GM19193 (cell line): ENCODE data around the gene LRRC71.

ENCODE experiments used
- POLR2A ChIP-seq: IDR thresholded peaks from 4 replicates; pipeline ENCODE4 v1.6.1; 2011; ENCODE audit not compliant: insufficient read depth, insufficient read length; ENCODE audit errors: extremely low read depth

Gene LRRC71

DNA sequence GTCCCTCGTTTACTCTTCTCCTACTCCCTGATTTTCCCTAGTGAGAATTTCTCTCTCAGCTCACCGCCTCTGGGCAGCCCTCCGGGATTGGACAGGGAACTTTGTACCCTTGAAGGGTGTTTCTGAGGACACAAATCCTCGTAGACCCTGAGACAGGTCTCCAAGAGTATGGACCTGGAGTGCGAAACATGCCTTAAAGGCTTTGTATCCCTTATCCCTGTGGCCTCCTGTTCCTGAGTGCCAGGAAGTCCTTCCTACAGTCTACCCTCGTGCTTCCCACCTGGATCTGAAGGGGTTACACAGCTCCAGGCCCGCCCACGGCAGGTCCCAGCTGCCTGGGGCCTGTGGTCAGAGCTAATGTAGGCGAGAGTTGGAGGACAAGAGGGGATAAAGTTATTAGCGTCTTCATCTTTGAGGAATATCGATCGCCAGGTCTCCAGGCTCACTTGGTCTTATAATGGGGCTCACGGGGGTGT is 34.5 kb upstream of the LRRC71 start:
- no peak for TF ChIP-seq POLR2A

DNA sequence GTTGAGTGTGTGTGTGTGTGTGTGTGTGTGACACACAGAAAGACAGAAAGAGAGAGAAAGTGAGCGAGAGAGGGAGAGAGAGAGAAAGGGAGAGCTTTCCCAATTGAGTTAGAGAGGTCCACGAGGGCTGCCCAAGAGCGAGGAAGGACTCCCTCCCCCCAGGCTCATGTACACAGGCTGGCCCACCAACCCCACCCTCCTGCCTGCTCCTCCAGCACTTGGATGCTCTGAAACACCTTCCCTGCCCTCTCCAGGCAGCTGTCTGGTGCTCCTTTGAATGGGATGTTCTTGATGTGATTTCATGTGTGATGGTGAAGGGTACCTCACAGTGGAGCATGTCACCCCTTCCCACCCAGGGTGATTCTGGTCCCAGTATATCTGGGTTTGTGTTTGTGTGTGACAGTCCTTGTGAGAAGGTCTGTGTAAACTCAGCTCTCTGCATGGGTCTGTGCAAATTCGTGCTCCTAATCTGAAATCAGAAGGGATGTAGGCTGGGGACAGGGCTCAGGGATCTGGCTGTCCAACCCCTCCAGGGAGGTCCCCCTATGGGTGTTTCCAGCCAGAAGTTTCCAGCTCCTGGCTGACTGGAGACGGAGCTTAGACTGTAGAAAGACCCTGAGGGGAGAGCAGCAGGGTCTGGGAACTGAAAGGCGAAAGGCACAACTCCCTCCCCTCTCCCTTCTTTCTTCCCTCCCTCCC is 33.7 kb upstream of the LRRC71 start:
- TF ChIP-seq POLR2A: no peak

- no peak for TF ChIP-seq POLR2A
Observed at GRCh38 chr1:156887317-156887716, 33.1 kb upstream of the LRRC71 start.

GRCh38 chr1:156887734-156888133 is 32.7 kb upstream of the LRRC71 start:
- no peak for TF ChIP-seq POLR2A

DNA sequence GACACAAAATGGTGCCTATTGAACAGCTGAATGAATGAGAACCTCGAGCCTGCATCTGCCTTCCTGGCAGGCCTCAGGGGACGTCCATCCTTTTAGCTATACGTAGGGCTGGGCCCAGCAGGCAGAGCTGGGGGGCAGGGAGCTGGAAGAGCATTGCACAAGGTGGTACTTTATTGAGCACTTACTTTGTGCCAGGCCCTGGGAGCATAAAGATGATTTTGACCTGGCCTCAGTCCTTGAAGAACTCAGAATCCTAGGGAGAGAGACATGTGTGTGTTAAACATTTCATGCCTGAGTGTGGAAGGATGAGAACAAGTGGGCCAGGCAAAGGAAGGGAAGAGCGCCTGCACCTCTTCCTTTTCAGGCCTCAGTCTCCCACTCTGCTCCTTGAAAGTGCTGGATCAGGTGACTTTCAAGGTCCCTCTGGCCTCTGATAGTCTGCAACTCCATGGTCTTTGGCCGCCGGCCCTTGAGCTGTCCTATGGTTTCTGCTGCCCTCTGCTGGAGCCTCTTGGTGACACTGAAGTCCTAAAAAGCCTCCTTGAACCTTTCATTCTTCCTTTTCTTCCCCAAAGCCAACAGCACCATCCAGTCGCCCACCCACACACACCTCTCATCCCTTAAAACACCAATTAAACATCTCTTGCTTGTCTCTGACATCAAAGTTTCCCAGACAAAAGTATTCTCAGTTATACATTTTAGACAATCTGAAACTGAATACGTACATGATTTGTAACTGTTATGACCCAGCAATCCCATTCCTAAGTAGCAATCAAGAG is 30.4 kb upstream of the LRRC71 start:
- no peak for TF ChIP-seq POLR2A

DNA sequence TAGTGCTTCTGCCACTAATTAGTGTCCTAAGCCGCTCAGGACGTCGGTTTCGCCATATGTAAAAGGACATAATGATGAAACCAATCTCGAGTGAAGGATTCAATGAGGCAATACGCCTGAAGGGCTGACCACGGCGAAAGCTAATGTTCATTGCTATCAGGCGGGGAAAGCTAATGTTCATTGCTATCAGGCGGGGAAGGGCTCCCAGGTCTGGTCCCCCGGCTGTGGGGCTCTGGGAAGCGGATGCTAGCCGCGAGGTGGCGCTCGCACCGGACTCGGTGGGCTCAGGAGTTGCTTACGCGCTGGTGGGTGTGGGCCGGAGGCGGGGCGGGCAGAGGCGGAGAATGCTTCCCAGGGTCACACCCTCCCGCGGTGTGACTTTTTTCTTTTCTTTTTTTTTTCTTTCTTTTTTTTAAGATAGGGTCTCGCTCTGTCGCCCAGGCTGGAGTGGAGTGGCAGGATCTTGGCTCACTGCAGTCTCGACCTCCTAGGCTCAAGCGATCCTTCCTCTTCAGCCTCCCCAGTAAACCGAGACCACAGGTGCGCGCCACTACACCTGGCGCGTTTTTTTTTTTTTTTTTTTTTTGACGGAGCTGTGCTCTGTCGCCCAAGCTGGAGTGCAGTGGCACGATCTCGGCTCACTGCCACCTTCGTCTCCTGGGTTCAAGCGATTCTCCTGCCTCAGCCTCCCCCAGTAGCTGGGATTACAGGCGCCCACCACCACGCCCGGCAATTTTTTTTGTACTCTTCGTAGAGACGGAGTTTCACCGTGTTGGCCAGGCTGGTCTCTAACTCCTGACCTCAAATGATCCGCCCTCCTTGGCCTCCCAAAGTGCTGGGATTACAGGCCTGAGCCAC is 28.0 kb upstream of the LRRC71 start:
- TF ChIP-seq POLR2A: no peak

GRCh38 chr1:156893048-156893953 is 27.1 kb upstream of the LRRC71 start, which contains the start of gene PEAR1:
PEAR1 (plus strand) TSS chr1:156893718; CDS start chr1:156903927, 10,209 bp downstream.
- no peak for TF ChIP-seq POLR2A

DNA sequence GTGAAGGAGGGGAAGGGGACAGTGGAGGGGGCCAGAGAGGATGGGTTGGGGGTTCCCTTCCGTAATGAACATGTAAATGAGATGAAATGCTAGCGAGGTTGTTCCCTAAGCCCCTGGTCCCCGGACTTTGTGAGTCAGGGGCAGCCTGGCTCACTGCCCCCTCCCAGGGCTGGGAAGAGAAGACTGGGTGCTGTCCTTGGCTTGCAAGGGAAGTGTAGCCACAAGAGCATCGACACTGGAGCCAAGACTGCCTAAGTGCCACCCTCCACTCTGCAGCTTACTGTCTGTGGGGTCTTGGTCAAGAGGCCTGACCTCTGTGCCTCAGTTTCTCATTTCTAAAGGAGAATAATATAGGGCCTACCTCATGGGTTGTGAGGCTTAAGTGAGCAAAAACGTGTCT is 26.4 kb upstream of the LRRC71 start:
- TF ChIP-seq POLR2A: no peak

GRCh38 chr1:156894711-156895454 is 25.5 kb upstream of the LRRC71 start:
- no peak for TF ChIP-seq POLR2A

- TF ChIP-seq POLR2A: no peak
Observed at GRCh38 chr1:156895455-156895812, 25.0 kb upstream of the LRRC71 start.

DNA sequence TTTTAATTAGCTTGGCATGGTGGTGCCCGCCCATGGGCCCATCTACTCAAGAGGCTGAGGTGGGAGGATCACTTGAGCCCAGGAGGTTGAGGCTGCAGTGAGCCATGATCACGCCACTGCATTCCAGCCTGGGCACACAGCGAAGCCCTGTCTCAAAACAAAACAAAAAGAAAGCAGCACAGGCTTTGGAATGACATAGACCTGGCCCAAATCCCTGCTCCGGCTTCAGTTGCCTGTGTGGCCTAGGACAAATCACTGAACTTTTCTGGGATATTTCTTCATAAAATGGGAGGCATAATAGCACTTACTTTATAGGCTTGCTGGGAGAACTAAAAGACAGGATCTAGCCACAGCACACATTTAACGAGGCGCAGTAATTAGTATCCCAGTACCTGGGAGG is 24.5 kb upstream of the LRRC71 start:
- TF ChIP-seq POLR2A: no peak

GRCh38 chr1:156896490-156897033 is 23.9 kb upstream of the LRRC71 start:
- TF ChIP-seq POLR2A: no peak
